Stimulated activated CD8-positive, alpha-beta memory T cell treated with anti-CD3 and anti-CD28 coated beads, Interleukin-4, amount 100 ng/mL, for 1 hour (primary cell): ENCODE results near the gene ADGRF5.
A peak's percentile ranks its signal among the peaks of the same experiment; 100 is the strongest.
"Not testable (repeated sequence)": the region's sequence is repeated elsewhere in the genome, so short reads cannot be mapped to it uniquely, and the experiment has no call there.

Experiments
- DNase-seq, 2 donors: peaks; one replicate each; pipeline ENCODE4 v3.0.0-alpha.2; 2020; ENCODE audit warnings: low read depth in 2 of 2, low spot score in 1 of 2

ADGRF5 gene

DNA sequence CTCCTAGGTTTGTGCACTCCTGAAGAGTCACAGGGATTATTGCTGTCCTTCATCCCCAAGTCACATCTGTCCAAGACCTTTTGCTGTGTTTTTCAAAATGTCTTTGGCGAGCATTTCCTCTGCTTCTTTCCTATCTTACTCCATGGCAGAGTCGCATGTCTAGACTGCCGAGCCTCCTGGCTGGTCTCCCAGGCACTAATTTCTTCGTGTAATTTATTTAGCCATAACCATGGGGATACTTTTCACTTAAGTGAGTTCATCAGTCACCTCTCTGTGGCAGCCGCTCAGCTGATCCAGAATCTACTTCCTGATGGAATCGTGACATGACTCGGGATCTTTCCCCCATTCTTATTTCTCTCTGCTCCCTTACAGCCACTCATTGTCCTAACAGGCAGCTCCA is 25.8 kb downstream of the ADGRF5 start:
- DNase-seq: no peak

DNA sequence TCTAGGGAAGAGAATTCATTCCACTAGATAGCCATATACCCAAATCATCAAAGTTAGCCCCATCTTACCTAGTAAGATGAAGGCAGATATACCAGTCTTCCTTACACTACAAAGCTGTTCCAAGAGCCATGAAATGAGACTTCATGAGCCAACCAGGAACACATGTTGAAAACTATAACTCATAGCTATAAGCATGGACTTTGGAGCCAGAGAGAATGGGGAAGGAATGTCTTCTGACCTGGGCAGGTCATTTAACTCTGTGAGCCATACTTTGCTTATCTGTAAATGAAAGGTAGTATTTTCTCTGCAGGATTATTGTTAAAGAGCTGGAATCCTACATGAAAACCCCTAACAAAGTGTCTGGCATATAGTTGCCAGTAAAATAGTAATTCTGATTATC is 27.3 kb downstream of the ADGRF5 start:
- no peak for DNase-seq

DNA sequence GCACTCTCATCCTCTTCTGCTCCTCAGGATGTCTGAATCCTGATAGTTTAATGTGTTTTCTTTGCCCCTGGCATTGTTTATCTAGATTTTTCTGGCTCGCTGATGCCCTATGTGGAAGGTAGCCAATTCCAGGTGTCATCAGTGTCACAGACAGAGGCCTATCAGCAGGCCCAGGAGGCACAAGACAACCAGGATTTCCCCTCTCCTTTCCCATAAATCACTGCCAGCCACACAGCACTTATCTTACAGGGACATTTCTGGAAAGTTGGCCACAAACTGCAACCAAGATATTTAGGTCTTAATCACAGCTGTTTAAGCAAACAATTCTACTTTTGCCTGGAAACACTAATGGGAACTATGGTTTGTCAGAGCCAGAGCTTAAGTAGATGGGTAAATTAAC is 28.1 kb downstream of the ADGRF5 start:
- DNase-seq: no peak

DNA sequence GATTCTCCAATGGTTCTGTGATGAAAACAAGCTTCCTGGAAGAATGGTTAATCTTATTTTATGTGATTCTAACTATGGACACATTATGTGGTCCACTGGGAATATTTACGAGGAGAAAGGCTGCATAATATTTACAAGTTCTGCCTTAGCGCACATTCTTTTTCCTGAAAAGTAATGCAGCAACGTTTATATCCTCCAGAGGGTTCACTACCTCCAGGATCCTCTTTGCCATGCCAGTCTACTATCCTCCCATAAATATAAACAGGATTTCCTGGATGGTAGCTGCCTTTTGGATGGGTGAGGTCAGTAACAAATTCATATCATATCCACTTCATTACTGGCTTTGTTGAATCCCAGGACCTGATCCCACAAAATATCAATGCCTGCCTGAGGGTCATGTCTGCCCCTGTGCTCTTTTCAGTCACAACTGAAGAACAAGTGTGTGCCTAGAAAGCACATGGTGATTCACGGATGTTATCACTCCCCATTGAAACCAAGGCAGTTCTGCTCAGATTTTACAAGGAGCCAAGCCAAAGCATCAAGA is 30.4 kb downstream of the ADGRF5 start:
- DNase-seq: no peak

DNA sequence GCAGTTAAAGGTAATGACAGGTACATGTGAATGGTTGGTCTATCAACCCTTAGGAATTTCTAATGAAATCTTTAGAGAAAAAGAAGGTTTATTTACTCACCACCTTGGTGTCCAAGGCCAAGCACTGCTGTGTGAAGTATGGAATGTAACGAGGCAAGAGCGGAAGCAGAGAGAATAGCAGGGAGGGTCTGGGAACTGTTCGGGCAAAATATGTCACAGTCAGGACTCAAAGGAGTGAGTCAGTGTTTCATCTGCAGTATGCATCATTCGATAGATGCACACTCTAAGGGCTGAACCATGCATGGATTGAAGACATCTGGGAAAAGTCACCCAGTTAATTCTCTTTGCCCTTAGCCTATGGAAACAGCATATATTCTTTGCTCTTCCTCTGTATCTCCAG is 33.2 kb downstream of the ADGRF5 start:
- DNase-seq: no peak

DNA sequence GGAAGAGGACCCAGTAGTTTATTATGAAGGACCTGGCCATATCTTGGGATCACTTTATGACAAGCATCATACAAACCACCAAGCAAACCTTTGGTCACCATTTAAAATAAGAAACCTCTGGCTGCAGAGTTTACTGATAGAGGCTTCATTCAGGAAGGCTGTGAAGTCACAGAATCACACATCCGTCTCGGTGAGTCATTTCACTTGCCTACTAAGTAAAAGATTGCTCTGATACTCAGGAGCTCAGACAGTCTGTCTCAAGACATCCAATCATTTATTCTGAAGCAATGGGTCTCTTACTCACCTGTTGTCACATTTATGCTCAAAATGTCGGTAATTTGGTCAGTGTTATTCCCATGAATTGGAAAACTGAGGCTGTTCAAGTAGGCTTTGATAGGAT is 33.7 kb downstream of the ADGRF5 start:
- no peak for DNase-seq

DNA sequence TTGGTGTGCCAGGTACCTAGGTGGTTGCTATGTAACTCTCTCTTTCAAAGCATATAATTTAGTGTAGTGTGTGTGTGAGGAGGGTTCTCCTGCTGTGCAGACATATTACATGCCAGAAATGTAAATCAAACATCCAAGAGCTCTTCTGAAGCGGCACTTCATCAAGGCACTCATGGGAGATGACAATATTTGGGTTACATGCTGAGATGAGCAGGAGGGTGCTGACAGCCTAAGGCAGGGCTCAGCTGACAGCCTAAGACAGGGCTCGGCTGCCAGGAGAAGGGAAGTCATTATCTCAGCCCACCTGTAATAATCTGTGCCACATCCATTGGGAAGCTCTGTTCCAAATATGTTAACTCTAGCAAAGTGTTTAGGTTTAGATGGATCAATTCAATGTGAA is 39.1 kb downstream of the ADGRF5 start:
- DNase-seq: no peak

DNA sequence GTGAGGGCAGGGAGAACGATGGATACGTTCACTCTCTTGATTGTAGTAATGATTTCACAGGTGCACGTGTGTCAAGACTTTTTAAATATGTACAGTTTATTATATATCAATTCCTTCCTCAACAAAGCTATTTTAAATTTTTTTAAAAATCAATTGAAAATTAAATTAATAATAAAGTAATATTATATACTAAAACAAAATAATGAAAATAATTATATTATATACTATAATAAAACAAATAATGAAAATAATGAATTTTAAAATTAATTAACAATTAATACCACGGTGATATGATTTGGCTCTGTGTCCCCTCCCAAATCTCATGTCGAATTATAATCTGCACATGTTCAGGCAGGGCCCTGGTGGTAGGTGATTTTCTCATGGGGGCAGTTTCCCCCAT is 42.7 kb downstream of the ADGRF5 start:
- no peak for DNase-seq

DNA sequence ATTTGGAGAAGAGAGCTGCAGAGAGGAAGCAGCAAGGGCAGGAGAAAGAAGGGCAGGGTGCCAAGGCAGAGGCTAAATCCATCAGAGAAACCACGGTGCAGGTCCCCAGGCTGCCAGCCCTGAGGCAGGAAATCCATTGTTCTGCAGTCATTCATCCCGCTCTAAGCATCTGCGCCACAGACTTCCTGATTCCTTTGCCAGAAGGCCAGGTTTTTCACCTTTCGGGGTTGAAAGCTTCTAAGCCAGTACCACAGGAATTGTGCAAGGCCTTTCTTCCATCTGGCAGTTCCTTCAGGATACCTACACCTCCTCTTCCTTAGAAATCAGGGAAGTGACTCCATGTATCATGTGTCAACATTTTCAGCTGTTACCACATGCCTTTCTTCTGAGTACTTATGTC is 45.6 kb downstream of the ADGRF5 start:
- no peak for DNase-seq

DNA sequence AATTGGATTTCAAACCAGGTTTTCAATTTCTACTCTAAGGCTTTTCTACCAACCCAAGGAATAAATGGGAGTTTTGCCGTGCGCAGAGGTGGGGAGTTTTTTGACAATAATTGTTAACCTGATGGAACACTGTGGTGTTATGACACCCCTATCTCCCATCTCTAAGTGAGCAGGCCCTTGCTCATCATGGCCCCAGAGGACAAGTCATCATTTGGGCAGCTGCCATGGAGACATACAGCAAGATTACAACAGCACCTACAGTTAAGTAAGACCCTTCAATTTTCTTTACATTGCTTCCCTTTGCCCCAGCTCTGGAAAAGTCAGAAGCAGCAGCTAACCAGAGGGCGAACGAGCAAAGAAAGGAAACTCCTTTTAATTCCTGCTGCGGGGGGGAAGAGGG is 54.3 kb downstream of the ADGRF5 start:
- no peak for DNase-seq

DNA sequence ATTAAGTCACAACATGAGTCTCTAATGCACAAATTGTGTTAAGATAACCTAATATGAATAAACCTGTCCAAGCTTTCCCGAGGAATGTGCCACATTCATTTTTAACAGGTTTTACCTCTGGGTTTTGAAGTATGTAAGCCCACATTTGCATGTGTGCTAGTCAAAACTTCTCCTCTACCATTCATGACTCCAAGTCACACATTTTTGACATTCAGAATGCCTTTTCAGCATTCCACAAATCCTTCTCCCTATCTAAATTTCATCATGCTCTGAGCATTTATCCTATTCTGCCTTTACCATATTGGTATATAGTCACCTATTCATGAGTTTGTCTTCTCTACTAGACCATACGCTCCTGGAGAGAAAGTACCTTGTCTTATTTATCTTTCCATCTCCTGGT is 56.5 kb downstream of the ADGRF5 start:
- DNase-seq: no peak

DNA sequence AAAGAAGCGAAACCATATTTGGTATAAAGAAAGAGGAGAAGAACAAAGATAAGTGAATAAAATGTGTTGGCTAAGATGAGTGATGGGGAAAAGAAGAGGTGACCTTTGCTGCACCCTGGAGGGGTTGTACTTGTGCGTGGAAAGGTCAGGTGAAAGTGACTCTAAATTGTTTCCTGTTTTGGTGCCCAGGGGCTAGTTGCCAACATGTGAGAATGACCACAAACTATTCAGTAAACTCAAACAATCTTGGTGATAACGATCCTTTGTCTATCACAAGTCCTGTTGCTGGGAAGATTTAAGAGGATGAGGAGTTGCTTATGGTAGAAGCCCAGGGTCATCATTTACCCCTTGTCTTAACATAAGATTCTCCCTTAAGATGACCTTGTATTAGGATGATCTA is 57.9 kb downstream of the ADGRF5 start:
- DNase-seq: no peak

DNA sequence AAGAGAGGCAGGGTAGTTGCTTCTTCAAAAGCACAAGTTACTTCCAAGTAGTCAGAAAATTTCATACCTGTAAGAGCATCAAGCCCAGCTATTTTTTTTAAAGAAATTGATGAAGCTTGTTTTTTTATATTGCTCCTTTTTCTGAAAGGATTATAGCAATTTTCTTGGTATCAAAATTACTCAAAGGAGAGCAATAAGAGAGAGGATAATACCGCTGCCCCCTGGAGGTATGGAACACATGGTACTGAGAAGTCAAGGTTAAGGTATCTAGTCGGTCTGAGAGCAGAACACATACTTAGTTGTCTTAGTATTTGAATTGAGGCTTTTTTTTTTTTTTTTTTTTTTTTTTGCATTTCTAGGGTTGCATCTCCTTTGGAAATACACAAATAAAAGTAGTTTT is 59.4 kb downstream of the ADGRF5 start:
- no peak for DNase-seq

DNA sequence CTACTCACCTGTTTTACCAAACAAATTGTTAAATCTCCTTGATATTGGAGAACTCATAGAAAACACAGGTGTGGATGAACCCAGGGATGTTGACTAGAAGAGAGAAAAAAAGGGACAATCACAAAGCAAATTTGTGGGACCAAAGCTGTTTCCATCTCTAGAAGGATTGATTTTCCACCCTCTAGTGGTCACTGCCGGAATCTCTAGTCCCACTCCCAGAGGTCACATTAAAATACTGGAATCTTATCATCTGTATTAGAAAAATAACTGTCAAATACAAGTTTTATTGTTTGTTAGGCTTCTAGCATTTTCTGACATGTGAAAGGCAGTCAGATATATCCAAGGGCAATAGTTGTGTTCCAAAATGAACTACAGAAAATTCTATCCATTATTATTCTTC is 65.8 kb downstream of the ADGRF5 start:
- DNase-seq: not testable (repeated sequence)

DNA sequence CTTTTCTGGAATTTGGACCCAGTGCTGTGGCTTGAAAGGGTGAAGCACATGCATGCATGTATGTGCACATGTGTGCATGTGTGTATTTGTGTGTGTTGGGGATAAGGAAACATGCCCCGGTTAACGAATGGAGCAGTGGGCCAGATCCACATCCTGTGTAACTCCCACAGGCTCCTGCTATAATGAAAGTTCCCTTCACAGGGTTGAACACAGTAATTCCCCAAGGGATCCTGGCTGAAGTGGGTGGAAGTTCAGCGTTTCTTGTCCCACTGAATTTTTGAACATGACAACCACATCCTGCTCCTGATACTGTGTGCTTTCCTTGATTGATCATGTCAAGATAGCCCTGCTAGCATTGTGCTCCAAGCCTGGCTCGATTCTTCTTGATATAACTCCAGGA is 70.2 kb downstream of the ADGRF5 start:
- not testable (repeated sequence) for DNase-seq

DNA sequence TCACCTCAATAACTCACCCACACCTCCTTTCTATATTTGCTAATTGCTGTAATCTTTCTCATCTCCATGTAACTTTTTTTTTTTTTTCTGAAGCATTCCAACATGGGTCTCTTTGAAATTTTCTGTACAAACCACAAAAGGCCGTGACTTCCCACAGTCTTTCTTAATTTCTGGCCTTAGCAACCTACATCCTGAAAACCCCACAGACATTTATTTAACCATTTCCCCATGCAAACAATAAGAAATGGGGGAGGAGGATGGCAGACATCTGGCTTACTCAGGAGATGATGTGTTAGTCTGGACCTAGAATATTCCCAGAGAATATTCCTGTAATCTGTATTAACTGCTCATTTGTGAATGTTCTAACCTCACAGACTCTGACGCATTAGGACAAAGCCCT is 70.9 kb downstream of the ADGRF5 start:
- no peak for DNase-seq

DNA sequence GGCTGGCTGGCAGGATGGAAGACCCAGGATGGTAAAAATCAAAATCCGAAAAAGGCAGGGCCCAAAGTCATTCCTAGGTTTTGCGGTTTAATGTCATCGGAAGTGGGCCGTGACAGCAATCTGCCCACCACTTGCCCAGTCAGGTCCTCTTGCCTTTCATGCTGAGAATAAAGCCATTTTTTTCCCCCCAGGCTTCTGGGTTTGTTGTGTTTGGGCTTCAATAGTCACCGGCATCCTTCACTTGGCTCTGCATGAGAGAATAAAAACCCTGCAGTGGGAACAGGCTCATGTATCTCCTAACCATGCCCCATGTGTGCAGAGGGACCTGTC is 72.4 kb downstream of the ADGRF5 start:
- DNase-seq: no peak

DNA sequence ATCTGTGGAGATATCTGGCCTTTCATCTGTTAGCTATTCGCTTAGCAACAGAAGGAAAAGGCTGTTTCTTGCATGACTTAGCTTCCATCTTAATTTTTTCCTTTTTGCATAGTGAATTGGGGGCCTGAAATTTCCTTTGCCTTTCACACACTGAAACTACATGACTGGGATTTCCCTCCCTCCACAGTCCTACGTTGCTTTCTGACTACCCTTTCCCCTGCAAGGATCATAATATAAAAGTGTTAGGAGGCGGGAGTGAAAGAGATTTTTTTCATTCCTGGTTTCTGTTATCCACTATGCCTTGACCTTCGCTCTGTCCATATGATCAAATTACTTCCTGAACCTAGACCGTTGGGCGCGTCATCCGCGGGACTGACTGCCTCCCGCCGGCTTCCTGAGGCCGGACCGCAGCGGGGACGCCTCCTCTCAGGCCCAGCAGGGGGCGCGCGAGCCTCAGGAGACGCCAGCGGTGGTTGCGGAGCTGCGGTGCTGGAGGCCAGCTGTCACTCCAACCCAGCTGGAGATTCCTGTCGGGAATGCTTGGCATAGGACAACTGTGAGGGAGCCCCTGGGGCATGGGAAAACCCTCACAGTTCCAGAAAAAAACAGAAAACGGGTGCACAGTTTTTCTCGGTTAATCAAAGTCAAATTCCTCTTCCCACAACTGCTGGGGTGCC is 72.9 kb downstream of the ADGRF5 start:
- peak in 1 of 2 donors; percentile 5 for DNase-seq

DNA sequence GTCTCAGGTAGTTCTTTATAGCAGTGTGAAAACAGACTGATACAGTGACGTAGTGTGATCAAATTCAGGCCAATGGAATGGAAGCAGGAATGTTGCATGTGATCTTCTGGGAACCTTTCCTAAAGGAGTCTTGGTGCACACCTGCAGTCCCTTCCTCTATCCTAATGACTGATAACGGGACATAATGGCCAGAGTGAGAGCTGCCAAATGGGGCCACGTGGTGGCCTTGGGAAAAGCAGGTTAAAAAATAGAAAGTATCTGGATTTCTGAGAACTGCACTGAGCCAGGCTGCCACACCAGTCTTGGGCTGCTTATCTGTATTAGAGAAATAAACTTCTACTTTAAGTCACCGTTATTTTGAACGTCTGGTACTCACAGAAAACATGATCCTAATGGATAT is 76.6 kb downstream of the ADGRF5 start:
- no peak for DNase-seq

DNA sequence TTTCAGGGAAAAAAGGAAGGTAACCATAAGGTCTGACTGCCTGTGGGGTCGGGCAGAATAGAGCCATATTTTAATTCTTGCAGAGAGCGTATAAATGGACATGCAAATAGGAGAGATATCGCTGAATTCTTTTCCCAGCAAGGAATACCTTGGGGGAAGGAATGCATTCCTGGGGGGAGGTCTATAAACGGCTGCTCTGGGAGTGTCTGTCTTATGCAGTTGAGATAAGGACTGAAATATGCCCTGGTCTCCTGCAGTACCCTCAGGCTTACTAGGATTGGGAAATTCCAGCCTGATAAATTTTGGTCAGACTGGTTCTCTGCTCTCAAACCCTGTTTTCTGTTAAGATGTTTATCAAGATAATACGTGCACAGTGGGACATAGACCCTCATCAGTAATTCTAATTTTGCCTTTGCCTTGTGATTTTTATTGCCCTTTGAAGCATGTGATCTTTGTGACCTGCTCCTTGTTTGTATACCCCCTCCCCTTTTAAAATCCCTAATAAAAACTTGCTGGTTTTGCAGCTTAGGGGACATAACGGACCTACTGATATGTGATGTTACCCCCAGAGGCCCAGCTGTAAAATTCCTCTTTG is 79.4 kb downstream of the ADGRF5 start:
- not testable (repeated sequence) for DNase-seq

DNA sequence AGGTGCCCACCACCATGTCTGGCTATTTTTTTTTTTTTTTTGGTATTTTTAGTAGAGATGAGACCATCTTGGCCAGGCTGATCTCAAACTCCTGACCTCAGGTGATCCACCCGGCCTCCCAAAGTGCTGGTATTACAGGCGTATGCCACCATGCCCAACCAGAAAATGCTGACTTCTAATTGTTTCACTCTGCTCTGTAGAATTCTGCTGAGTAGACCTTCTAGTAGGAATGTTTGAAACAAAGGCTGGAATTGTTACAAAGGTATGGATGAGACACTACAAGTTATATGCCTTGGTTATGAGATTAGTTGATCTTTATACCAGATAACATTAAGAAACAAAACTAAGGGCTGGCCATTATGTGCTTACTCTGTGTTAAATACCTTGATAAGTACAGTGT is 83.7 kb downstream of the ADGRF5 start:
- DNase-seq: no peak

DNA sequence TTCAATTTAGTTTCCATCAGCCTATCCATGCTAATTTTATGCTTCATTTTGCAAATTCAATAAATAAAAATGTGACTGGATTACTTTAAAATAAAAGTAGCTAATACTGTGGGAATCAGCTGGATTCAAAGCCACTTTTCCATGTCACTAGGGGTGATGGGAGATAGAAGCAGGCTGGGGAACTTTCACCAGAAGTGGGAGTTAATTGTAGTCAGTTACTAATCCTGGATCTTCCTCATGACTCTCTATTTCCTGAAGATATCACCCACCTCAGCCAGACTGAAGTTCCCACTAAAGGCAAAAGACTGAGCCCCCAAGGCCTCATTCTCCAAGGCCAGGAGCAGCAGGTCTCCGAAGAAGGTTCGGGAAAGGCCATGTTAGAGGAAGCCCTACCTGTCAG is 86.7 kb downstream of the ADGRF5 start:
- DNase-seq: not testable (repeated sequence)

DNA sequence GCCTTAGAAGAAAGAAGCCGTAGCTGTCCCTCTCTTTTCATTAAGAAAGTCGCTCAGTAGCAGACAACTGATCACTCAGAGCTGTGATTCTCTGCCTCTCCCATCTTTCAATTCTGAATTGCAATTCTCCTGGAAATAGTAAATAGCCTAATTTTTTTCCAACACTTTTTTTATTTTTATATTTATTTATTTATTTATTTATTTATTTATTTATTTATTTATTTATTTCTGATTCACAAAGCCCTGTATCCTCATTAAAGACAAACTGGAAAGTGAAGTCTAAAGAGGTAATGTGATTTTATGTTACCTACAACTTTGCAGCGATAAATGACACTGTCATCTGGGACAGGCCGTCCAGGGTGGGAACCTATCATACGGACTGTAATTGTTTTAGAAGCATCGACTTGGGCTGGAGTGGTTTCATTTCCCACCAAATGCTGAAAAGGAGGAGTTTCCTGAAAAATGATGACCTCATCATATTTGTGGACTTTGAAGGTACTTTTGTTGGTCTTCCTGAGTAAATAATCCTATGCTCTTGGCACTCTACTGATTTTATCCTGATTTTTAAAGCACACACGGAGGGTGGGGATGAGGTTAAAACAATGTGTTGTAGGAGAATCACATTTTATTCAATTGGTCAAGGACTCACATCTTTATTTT is 87.4 kb downstream of the ADGRF5 start:
- DNase-seq: not testable (repeated sequence)
